Endometrial microvascular endothelial cells (primary cell): Measurements from ENCODE around the gene CCDC172. TPM values are rescaled to one million over a fixed set of nuclear protein-coding genes. Genes with fewer than 3 reads are reported as not detected.
"Not testable (repeated sequence)": the region's sequence is repeated elsewhere in the genome, so short reads cannot be mapped to it uniquely, and the experiment has no call there.

Source experiments
- in situ Hi-C: cut with HindIII; loops from 2 replicates; pipeline ENCODE4 v1.10.0; 2017; ENCODE audit warnings: low sequenced_read_pairs, low pct_unique_long_range_greater_than_20kb; ENCODE audit errors: inconsistent ontology term
- total RNA-seq: library from RNA; depleted of rRNA; stranded (reverse); fragments of >200 nt; gene quantifications from one replicate; pipeline ENCODE4 v1.2.3, GENCODE V29; 2015; ENCODE audit errors: inconsistent ontology term

CCDC172 gene
- total RNA-seq, 1 donor from 2014 or later = not detected

GRCh38 chr10:116324951-116325635 lies 845 bp downstream of the CCDC172 start:
- in situ Hi-C loops = no loop called here

GRCh38 chr10:116325987-116326386 lies 1.7 kb downstream of the CCDC172 start:
- in situ Hi-C loops = no loop called here

DNA sequence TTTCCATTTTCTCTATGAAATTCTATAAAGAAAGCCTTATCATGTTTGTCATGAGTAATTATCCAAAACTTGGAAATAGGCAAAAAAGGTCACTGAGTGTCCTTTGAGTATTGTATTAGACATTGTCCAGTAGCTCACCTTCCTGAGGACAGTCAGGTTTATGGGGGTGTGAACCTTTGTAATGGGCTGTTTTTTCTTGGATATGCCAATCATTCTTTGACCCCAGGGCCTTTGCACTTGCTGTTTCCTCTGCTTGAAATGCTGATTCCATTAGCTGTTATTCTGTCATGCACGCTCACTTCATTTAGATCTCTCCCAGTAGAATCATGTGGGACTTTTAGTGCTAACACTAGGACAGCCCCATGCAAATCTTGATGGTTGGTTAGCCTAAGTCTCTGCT lies 4.9 kb downstream of the CCDC172 start:
- in situ Hi-C loops = no loop called here

DNA sequence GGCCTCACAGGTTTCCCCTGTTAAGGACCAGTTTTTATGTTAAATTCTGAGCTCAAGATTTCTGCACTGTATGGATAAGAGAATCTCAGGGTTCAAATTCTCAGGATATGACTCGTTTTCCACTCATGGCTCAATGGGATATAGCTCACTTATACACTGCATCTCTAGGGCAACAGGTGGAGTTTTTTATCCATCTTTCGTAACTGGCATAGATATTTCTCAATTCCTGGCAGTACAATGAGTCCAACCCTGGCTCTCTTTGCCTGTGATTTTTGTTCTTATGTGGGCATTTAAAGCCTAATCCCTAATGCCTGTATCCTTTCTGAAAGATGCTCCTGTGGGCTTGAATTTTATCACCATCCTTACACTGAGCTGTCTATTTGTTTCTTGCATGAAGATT lies 7.6 kb downstream of the CCDC172 start:
- in situ Hi-C loops = no loop called here

DNA sequence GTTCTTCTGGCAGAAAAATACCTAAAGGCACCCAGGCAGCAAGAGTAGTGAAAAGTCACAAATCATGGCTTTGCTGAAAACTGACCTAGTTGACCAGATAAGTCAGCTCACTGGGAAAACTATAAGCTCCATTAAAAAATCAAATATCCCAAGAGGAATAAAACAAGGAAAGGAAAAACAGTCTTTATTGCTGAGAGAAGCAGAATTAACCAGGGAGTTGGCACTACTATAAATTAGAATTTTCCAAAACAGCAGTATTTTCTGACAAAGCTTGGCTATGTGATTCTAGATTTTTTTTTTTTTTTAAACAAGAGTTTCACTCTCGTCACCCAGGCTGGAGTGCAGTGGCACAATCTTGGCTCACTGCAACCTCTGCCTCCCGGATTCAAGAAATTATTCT lies 12.6 kb downstream of the CCDC172 start:
- in situ Hi-C loops = no loop called here

DNA sequence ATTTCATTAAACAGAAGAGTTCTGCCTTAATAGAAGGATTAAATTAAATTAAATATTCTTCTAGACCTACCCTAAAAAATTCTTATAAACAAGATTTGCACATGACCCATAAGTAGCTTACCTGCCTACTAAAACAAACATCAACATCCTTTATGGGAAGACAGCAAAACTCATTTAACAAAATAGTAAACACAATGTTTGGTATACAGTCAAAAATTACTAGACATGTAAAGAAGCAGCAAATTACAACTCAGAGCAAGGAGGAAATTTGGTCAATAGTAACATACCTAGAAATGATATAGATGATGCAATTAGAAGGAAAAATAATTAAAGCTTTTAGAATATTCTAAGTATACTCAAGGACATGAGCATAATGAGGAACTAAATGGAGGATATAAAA lies 27.9 kb downstream of the CCDC172 start:
- in situ Hi-C loops = no loop called here

DNA sequence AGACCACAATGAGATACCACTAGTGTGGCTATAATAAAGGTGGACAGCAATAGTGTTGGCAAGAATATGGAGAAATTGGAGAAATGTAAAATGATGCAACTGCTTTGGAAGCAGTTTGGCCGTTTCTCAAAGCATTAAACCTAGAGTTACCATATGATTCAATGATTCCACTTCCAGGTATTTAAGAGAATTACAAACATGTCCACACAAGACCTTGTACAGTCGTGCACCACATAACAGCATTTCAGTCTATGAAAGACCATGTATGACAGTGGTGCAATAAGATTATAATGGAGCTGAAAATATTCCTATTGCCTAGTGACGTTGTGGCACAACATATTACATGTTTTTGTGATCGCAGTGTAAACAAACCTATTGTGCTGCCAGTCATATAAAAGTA lies 29.6 kb downstream of the CCDC172 start:
- in situ Hi-C loops = no loop called here

DNA sequence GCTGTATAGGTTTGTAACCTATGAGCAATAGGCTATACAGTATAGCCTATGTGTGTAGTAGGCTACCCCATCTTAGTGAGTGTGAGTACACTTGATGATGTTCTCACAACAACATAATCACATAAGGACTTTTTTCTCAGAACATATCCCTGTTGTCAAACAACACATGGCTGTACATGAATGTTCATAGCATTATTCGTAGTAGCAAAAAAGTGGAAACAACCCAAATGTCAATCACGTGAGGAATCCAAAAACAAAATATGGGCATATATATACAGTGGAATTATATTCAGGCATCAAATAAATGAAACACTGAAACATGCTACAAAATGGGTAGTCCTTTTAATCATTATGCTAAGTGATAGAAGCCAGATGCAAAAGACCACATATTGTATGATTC lies 31.1 kb downstream of the CCDC172 start:
- in situ Hi-C loops = no loop called here

GRCh38 chr10:116356833-116357232 lies 32.6 kb downstream of the CCDC172 start:
- in situ Hi-C loops = no loop called here

DNA sequence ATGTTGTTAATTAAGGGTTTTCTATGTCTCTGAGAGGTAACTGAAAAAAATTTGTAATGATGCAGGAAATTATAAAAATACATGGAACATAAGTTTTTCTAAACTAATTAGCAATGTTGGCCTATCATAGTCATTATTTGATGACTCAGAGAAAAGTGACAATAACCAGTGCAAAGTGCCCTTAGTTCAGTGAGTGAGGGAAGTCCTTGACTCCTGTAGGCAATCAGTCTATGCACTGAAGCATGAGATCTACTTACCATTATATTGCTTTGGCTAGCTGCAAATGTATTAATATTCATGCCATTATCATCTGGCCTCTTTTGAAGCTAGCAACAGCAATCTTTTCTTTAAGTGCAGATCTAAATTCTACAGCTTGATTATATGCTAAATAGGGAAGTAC lies 40.6 kb downstream of the CCDC172 start:
- in situ Hi-C loops = no loop called here

DNA sequence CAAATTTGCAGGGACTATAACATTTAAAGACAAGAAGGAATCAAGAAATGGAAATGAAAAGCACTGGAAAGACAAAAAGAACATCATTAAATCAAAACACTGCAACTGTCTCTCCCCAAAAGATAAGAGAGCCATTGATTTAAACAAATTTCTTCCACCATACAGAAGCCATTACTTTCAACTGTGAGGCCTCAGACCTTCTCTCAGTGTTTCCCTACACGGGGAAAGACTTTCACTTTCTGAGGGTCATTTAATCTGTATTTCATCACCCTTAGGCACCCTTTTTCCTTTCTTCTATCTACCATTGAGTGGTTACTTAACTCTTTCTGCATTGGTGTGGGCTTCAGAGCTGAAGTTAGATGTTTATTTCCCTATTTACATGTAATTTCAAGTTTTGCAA lies 47.5 kb downstream of the CCDC172 start:
- in situ Hi-C loops = no loop called here

DNA sequence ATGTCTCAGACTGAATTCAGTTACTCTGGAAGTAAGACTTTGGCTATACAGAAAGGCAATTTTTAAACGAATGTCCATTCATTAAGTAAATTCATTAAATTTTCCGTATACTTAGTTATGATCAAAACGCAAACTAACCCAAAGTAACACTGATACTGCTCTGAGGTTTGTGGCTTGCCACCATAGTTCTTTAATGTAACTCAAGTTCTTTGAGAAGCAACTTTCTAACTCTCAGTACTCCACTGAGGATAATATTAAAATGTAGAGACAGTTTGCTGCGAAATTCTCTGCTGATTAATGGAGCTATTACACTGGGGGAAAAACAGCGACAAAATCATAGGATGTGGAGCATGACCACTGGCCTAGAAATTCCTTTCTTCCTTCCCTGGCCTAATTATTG lies 58.0 kb downstream of the CCDC172 start:
- in situ Hi-C loops = no loop called here

DNA sequence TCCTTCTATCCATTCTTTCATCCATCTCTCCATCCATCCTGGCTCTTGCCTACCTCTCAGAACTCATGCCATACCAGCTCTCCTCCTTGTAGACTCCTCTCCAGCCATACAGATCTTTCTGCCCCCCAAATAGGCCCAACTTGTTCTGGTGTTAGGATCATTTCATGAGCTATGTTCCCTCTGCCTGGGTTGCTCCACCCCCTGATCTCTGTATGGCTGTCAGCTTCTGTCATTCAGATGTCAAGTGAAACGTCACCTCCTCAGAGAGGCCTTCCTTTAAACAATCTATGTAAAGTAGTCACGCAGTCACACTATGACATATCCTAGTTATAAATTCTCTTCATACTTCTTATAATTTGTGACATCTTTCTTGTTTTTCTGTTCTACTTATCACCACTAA lies 61.1 kb downstream of the CCDC172 start:
- in situ Hi-C loops = no loop called here

DNA sequence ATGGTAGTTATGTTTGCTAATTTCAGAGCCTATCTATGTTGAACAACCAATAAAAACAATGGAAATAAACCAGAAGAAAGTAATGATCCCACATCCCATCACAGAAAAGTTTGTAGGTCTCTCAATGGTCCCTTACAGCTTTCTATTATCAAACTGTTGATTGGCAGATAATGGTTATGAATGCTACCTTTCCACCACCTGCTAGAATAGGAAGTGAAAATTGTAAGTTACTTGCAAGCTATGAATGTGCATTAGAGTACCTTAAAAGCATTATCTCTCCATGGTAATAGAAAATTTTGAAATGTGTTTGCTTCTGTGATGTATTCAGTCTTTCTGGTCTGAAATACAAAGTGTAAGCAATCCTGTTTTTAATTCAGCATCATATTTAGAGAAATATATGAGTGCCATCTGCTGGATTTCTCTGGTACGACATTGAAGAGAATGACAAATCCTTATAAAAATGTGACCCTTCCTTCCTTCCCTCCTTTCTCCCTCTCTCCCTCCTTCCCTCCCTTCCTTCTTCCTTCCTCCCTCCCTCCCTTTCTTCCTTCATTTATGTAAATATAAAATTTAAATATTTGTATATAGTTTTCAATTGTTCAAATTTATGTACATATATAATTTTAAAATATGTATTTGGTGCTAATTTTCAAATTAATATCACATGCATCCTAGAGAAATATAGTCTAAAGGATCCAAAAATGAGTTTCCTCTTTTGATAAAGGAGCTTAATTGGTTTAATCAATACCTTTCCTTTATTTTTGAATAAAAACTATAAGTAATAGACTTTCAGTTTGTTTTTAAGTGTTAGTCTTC lies 62.0 kb downstream of the CCDC172 start:
- in situ Hi-C loops = no loop called here

GRCh38 chr10:116393246-116393831 lies 69.1 kb downstream of the CCDC172 start:
- in situ Hi-C loops = not testable (repeated sequence)

- in situ Hi-C loops = no loop called here
Observed at GRCh38 chr10:116395223-116395985, 71.2 kb downstream of the CCDC172 start.

DNA sequence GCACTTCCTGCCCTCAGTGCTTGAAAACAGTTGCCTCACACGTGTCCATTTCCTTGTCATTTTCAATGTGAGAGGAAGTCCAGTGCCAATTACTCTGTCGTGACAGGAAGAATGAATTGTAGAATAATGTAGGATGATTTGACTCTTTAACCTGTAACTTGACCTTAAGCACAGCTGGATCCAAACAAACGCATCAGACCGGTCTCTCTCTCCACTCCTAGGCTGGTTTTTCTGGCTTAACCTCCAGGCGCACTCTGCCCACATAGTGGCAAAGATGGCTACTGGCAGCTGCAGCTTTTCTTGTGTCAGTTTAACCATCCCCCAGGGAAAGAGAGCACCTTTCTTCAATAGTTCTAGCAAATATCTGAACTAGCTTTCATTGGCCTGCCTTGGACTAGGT lies 74.0 kb downstream of the CCDC172 start:
- in situ Hi-C loops = no loop called here

DNA sequence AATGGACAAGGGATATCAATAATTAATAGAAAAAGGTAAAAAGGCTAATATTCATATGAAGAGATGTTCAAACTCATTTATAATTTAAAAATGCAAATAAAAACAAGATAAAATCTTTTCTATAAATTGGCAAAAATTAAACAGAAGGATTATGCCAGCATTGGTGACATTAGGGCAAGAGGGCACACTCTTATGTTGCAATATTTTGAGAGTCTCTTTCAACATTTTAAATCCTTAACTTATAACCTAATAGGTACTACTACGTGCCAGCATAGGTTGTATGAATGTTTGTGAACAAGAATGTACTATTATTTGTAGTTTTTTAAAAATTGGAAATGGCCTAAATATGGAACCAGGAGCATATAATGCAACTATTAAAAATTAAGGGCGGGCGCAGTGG lies 78.6 kb downstream of the CCDC172 start:
- in situ Hi-C loops = no loop called here

DNA sequence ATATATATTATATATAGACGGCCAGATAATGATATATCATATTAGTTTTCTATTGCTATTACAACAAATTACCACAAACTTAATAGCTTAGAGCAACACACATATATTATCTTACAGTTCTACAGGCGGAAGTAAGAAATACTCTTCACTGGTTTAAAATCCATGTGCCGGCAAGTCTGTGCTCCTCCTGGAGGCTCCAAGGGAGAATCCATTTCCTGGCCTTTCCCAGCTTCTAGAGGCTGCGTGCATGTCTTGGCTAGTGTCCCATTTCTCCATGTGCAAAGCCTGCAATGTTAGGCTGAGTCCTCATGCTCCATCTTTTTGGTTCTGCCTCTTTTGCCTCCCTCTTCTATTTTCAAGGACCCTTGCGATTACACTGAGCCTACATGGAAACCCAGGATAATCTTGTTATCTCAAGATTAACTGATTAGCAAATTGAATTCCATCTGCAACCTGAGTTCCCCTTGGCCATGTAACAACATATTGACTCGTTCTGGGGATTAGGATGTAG lies 79.5 kb downstream of the CCDC172 start:
- in situ Hi-C loops = no loop called here
